Activated CD4-positive, alpha-beta T cell treated with anti-CD3 and anti-CD28 coated beads, Interleukin-2, amount 50 U/mL, for 1 hour (primary cell): Measurements from ENCODE around the gene SPANXD.
"Not testable (repeated sequence)": the region's sequence is repeated elsewhere in the genome, so short reads cannot be mapped to it uniquely, and the experiment has no call there.

Experiments used
- DNase-seq: peaks from one replicate; pipeline ENCODE4 v3.0.0-alpha.2; 2020

Gene SPANXD, protein sequence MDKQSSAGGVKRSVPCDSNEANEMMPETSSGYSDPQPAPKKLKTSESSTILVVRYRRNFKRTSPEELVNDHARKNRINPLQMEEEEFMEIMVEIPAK

DNA sequence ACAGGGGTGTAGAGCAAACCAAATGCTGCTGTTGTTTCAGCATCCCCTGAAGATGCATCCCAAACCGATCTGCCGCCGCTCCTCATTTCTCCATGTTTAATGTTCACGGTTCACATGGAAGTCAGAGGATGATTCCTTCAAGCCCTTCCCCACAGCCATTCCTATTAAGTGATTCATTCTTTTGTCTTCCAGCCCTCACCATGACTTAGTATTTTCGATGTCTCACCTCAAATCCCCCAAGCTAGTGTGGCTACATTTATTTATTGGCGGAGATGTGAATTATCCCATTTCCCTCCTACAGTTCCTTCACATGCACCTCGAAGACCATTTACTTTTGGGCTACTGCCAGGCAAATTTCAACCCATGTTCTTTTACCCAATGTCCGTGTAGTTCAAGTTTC is at the start of gene SPANXD:
Gene SPANXD (minus strand): TSS at position 101 of the 400 bp plus-strand sequence. CDS start 334 bp downstream, outside the sequence.
- not testable (repeated sequence) for DNase-seq

DNA sequence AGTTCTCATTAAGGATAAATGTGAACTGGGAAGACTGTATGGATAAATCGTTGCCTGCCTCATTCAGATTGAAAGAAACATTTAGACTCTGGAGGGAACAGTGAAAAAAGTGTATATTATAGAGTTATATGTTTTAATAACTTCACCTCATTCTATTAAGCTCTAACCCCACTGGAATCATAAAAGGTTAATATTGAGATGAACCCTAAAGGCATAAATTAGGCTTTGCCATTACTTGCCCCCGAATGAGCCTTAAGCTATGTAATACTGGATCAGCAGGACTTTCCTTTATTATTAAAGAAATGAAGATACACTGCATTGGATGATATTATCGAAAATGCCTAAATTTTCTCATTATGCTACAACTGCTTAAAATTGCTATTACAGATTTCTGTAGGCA is 44.1 kb upstream of the SPANXD start:
- no peak for DNase-seq

DNA sequence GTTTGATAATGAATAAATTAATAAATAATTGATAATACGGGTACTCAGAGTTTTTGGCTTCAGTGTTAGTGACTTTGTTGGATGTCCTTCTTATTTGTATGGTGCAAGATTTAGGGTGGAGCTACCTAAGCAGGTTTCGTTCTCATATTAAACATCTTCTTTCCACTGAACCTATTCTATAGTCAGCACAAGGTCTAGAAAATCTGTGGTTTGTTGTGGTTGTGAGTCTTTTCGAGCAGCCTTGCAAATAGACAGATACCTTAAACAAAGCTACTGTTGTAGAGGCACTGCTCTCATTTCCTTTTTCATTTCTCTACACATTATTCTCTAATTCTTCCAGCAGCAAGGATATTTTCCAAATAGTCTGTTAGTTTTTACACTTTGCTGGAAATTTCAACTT is 38.1 kb upstream of the SPANXD start:
- no peak for DNase-seq

DNA sequence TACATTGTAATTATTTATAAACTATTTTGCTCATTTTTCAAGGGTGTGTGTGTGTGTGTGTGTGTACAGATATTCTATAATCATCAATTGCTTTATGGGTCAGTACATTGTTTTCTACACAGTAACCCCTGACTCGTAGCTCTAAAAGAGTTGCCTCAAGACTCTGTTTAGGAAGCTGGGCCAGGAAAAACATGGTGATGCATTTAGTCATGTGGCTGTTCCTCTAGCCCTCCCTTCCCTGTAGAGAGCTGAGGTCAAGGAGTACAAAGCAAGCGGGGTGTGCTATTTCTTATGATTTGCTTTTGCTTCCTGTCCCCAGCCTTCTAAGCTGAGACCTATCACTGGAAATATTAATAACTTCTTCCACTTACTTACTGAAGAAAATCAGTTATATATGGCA is 34.8 kb upstream of the SPANXD start:
- DNase-seq = no peak

DNA sequence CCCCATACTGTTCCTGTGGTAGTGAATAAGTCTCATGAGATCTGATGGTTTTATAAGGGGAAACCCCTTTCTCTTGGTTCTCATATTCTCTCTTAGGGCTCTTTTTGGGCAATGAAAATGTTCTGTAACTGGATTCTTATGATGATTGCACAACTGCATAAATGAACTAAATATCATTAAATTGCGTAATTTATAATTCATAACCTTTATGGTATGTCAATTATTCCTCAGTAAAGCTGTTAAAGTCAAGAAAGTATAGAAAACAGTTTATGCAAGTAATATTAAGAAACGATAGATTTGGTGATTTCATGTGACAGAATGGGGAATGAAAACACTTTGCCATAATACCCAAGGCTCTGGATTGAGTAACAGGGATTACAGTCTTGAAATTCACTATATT is 33.5 kb upstream of the SPANXD start:
- DNase-seq = no peak

DNA sequence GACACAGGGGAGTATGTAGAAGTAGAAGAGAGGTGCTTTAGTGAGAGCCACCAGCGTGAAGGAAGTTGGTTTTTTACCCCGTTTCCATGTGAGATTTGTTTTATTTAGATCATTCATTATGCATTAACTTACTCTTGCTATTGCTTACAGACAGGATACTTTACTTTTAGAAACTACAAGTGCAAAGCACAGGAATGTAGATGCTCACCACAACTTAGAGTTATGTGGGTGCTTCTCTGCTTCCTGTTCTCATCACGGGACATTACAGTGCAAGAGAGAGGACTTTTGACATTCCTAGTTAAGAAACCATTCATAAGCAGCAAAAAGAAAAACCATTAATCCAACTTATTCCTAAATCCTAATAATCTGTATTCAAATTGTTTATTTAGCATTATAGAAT is 25.6 kb upstream of the SPANXD start:
- DNase-seq = no peak

DNA sequence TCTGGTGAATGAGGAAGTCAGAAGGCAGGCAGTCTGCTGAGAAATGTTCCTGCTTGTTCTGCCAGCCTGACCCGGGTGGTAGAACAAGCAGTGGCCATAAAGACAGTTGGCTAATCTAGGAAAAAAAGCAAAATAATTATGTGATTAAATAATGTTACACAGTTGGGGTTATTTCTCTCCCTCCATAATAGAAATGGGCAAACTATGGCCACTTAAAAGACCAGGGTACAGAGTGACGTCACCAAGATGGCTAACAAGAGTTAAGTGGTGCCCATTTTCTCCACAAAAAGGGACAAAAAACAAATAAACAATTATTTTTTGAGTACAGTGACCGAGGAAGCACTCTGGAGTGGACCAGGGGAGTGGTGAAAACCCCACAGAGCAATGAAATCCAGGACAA is 16.1 kb upstream of the SPANXD start:
- DNase-seq = no peak

DNA sequence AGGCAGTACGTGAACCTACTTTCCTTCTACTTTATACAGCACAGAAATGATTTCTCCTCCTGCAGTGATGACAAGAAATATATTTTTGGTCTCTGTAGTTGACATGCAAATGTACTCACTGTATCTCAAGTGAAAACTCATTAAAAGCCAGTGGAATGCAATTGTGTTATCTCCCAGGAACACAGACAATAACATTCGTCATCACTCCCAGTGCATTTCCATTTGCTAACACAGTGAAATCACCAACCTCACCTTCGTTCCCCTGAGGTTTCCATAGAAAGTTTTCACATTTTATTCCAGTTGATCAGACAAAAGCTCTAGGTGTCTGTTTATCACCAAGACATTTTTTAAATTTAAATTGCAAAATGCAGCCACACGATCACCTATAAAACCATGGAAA is 2.5 kb upstream of the SPANXD start:
- no peak for DNase-seq

DNA sequence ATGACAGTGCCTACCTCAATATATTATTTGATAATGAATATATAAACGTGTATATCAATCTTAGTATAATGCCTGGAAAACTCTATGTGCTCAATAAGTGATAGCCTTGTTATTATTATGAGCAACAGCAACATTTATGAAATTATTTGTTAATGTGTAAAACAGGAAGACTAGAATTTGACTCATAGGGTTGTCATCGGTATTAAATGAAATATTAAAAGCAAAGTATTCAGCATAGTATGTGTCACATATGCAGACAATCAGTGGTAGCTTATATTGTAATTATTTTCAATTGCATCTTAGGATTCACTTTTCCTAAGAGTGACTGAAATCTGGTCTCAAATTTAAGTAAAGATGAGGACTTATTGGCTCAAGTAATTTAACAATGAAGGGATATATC is 24.6 kb downstream of the SPANXD start:
- no peak for DNase-seq

DNA sequence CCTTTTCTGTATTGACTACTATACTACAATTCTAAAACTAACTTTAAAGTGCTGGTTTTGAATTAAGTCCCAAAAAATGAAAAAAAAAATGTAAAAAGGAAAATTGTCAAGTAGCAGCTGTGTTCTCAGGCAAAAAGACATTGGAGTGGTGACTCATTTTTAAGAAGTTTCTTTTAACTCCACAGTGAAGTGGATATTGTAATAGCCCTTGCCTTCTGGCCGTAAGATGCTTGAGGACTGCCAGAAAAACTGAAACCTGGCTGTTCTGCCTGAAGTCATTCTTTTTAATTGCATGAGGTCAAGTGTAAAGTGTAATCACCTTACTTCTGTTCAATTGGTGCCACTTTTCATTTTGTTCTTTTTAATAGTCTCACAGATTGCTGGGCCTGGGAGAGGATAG is 28.9 kb downstream of the SPANXD start:
- no peak for DNase-seq

DNA sequence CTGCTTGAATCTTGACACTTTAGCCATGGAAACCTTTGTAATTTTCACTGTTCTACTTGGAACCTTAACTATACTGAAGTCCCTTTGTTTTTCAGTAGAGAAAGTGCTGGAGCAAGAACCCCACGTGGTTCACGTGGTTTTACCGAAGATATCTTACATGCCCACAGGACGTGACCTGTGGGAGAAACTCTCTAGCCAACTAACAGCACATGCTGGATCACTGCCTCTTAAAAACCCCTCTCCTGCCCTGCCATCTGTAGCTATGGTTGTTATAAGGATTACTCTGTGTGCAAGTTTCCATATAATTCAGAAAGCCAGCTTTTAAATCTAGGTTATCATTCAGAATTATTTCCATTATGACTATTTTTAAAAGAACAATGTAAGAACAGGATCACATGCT is 30.2 kb downstream of the SPANXD start:
- DNase-seq = no peak

DNA sequence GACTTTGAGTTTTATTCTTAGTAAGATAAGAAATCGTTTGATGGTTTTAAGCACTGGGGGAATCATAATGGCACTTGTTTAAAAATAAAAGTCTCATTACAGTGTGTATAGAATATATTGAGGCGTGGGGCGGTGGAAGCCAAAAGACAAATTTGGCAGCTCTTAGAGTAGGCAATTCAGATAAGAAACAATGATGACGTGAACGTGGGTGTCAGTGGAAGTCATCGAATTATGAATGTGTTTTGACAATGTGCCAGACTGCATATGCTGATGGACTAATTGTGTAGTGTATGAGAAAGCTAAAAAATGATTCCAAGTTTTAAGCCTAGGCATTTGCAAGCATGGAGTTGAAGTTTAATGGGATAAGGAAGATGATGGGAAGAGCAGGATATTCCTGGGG is 35.8 kb downstream of the SPANXD start:
- DNase-seq = no peak

DNA sequence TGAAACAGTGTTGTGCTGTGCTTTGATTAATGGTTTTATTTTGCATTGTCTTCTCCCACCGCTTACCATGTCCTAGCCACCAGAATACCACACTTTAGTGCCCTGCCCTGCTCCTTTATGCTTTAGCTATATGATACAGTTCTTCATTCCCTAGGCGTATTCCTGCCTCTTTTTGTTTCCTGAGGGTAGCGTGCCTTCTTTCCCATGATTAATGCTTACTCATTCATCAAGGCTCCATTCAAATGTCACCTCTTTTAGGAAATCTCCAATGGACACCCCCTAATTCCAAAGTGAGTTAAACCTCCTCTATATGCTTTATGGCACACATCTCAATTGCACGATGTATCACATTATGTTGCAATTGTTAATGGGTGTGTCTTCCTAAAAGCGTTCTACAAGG is 46.3 kb downstream of the SPANXD start:
- DNase-seq = no peak
